ENCODE results near the gene FRAT2. TPM values are rescaled to one million over a fixed set of nuclear protein-coding genes. Genes with fewer than 3 reads are reported as not detected.

FRAT2 gene
- polyA plus RNA-seq, 1 experiment, result 1.8 TPM

DNA sequence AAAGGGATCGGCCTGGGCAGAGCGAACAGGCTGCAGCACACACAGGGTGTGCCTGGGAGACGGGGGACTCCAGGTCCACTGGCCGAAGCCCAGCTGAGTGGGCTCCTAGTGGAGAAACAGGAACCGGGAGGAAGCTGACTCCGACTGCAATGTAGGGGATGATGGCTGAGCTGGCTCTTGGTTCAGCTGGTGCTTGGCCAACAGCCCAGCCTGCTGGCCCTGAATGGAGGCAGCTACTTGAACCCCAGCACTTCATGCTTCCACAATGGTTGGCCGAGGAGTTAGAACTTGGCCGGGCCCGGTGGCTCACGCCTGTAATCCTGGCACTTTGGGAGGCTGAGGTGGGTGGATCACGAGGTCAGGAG, 27.0 kb upstream of the FRAT2 start:
- CTCF ChIA-PET, result no interaction called here
- H3K36me3 ChIP-seq (ENCODE audit: control insufficient read depth, insufficient read depth, low read length), result peaks cover 34% of the 10 kb centered on the region
- no peak for DNase-seq (ENCODE audit: low read depth)
- TF ChIP-seq, protein P1, sequence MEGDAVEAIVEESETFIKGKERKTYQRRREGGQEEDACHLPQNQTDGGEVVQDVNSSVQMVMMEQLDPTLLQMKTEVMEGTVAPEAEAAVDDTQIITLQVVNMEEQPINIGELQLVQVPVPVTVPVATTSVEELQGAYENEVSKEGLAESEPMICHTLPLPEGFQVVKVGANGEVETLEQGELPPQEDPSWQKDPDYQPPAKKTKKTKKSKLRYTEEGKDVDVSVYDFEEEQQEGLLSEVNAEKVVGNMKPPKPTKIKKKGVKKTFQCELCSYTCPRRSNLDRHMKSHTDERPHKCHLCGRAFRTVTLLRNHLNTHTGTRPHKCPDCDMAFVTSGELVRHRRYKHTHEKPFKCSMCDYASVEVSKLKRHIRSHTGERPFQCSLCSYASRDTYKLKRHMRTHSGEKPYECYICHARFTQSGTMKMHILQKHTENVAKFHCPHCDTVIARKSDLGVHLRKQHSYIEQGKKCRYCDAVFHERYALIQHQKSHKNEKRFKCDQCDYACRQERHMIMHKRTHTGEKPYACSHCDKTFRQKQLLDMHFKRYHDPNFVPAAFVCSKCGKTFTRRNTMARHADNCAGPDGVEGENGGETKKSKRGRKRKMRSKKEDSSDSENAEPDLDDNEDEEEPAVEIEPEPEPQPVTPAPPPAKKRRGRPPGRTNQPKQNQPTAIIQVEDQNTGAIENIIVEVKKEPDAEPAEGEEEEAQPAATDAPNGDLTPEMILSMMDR (IDR thresholded peaks at IDR 0.05; ENCODE audit: insufficient read depth, low read depth, low read length), result no peak
- no peaks in the 10 kb centered on the region for H3K27me3 ChIP-seq (ENCODE audit: control insufficient read depth, insufficient read depth, low read length)
- H3K4me3 ChIP-seq (ENCODE audit: low read depth, low read length), result no peak overlapping the region
- POLR2A ChIA-PET, result no interaction called here

DNA sequence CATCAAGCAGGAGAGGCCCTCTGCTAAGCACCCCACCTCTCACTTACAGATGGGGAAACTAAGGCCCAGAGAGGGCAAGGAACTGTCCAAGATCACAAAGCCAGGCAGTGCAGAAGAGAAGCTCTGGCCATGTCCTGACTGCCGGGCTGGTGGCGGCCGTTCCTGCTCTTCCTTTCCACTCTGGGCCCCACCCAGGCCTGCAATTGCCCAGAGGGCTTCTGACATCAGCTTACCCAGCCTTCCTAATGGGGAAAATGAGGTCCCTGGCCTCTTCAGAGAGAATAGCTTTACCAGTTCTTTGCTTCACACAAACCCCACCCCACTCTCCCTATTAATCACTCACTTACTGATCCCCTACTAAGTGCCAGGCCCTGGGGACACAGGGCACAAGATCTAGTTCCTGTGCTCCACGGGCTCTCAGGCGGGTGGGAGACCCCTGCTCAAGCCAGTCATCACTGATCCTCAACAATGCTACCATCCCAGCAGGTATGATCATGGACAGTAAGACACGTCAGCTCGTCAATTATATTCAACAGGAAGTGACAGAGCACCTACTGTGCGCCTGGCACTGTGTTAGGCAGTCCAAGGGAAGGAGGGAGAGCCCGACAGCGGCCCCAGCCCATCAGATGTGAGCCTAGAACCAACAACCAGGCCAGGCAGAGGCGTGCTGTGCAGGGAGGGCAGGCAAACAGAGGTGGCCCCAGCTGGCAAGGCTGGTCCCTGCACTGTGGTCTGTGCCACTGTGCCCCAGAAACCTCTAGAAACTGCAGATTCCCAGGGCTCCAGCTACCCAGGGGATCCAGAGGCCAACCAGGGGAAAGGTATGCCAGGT, 26.4 kb upstream of the FRAT2 start:
- TF ChIP-seq, protein P1 (IDR thresholded peaks at IDR 0.05; ENCODE audit: insufficient read depth, low read depth, low read length), result no peak
- peaks cover 28% of the 10 kb centered on the region for H3K36me3 ChIP-seq (ENCODE audit: control insufficient read depth, insufficient read depth, low read length)
- CTCF ChIA-PET, result interaction anchor here (0.8 to 1.7 kb wide), 2 partner anchors 11 to 82 kb away, joined by 3 to 4 read pairs; no protein-coding TSS in a partner anchor
- POLR2A ChIA-PET, result no interaction called here
- no peak for DNase-seq (ENCODE audit: low read depth)
- H3K4me3 ChIP-seq (ENCODE audit: low read depth, low read length), result no peak overlapping the region
- H3K27me3 ChIP-seq (ENCODE audit: control insufficient read depth, insufficient read depth, low read length), result no peaks in the 10 kb centered on the region

DNA sequence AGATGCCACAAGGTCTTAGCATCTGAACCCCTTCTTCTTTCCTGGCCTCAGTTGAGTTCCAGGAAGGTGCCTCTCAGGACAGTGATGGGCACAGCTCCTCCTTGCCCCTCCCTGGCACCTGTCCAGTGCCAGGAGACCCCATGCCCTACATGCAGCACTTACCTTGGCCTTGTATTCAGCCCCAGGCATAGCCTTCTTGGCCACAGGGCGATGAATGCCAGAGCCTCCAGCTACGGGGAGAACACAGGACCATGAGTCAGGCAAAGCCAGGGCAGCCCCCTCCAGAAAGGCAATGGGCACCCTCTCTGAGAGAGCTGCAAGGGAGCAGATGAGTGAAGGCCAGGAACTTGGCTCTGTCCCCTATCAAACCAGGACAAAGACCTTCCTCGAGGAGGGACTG, 24.3 kb upstream of the FRAT2 start:
- Histone ChIP-seq H3K36me3 (ENCODE audit: control insufficient read depth, insufficient read depth, low read length) (peaks cover 26% of the 10 kb centered on the region), H3K4me3 (ENCODE audit: low read depth, low read length) (no peak overlapping the region), H3K27me3 (ENCODE audit: control insufficient read depth, insufficient read depth, low read length) (no peaks in the 10 kb centered on the region)
- CTCF ChIA-PET, result interaction anchor here (0.7 to 3.4 kb wide), 7 partner anchors 13 to 286 kb away, joined by 3 to 10 read pairs (median 4); partner anchors contain the start of gene RRP12
- no peak for DNase-seq (ENCODE audit: low read depth)
- TF ChIP-seq, protein P1 (IDR thresholded peaks at IDR 0.05; ENCODE audit: insufficient read depth, low read depth, low read length), result no peak
- POLR2A ChIA-PET, result no interaction called here

DNA sequence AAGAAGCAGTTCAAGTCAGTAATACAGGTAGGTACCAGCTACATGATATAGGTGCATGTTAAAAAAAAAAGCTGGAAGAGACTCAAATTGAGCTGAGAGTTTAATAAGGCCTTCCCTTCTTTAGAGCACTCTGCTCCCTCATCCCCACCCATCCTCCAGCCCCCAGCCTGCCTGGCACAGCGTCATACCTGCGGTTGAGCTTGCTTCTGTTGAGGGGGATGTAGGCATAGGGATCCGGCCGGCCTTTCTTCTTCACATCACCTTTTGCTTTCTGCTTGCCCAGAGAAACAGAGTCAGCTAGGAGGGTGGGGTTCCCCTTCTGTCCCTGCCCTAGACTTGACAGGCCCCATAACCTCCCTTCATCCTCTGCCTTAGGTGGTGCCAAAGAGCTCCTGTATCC, 23.8 kb upstream of the FRAT2 start:
- peaks cover 23% of the 10 kb centered on the region for H3K36me3 ChIP-seq (ENCODE audit: control insufficient read depth, insufficient read depth, low read length)

DNA sequence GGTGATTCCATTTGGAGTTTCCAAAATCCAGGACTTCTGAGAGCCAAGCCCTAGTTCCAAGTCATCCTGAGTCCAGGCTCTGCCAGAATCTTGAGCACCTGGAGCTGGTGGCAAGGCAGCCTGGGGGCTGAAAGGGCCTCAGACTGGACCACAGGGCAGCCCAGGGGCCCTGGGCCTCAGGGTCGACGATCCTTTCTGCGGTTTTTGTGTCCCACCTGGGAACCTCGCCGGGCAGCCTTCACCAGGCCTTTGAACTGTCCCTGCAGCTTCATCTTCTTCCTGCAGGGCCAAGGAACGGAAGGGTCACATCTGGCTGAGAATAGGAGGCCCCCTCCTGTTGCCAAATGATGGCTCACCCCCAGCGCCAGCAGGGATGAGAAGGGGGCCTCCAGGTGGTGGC, 22.4 kb upstream of the FRAT2 start:
- H3K4me3 ChIP-seq (ENCODE audit: low read depth, low read length), result no peak overlapping the region
- no peaks in the 10 kb centered on the region for H3K27me3 ChIP-seq (ENCODE audit: control insufficient read depth, insufficient read depth, low read length)
- CTCF ChIA-PET, result interaction anchor here (1.2 to 3.4 kb wide), 4 partner anchors 10 to 79 kb away, joined by 3 to 15 read pairs (median 8); partner anchors contain the start of gene RRP12
- peaks cover 21% of the 10 kb centered on the region for H3K36me3 ChIP-seq (ENCODE audit: control insufficient read depth, insufficient read depth, low read length)
- no peak for DNase-seq (ENCODE audit: low read depth)
- POLR2A ChIA-PET, result no interaction called here
- TF ChIP-seq, protein P1 (IDR thresholded peaks at IDR 0.05; ENCODE audit: insufficient read depth, low read depth, low read length), result no peak

More for the DNA sequence above, 23.8 kb upstream of the FRAT2 start:
- DNase-seq (ENCODE audit: low read depth), result no peak
- Histone ChIP-seq H3K27me3 (ENCODE audit: control insufficient read depth, insufficient read depth, low read length) (no peaks in the 10 kb centered on the region), H3K4me3 (ENCODE audit: low read depth, low read length) (no peak overlapping the region)
- POLR2A ChIA-PET, result no interaction called here
- CTCF ChIA-PET, result interaction anchor here (1.0 to 3.4 kb wide), 5 partner anchors 18 to 285 kb away, joined by 3 to 10 read pairs (median 3); partner anchors contain the start of gene RRP12
- TF ChIP-seq, protein P1 (IDR thresholded peaks at IDR 0.05; ENCODE audit: insufficient read depth, low read depth, low read length), result no peak

All from BJ (cell line).